Esophagus muscularis mucosa (tissue), 4 donors: ENCODE results near the gene MAGI1.

ENCODE experiments used
- CTCF ChIP-seq, 3 experiments: fragments of 200-600 bp in 2 of 3; fragments of 450-650 bp in 1 of 3; sonication (generic) in 2 of 3; IDR thresholded peaks; one replicate each; pipeline ENCODE4 v1.5.1; 2017 to 2019; ENCODE audit warnings: antibody characterized with exemption in 3 of 3, mild to moderate bottlenecking in 2 of 3, moderate library complexity in 1 of 3
- EP300 ChIP-seq: sonication (generic); formaldehyde crosslinking; IDR thresholded peaks from one replicate; pipeline ENCODE4 v1.6.1; 2017; ENCODE audit warnings: antibody characterized with exemption
- POLR2A ChIP-seq: fragments of 450-650 bp; IDR thresholded peaks from one replicate; pipeline ENCODE4 v1.6.1; 2017; ENCODE audit warnings: antibody characterized with exemption, moderate library complexity, mild to moderate bottlenecking, low read depth

GRCh38 chr3:65523878-65524277 lies 514.8 kb downstream of the MAGI1 start:
- no peak for TF ChIP-seq CTCF (IDR thresholded peaks at IDR 0.05)
- no peak for TF ChIP-seq POLR2A
- TF ChIP-seq EP300: no peak
